GM12872 (cell line): ENCODE measurements around the gene LTBP3.

Experiments used
- TF ChIP-seq, protein P1 (sequence below): IDR thresholded peaks from 3 replicates; pipeline ENCODE4 v1.5.1; 2011; ENCODE audit warnings: low read depth, mild to moderate bottlenecking, low read length, moderate library complexity; ENCODE audit not compliant: insufficient read depth

LTBP3 gene

GRCh38 chr11:65563601-65564000 is 5.4 kb upstream of the LTBP3 start:
- TF ChIP-seq, protein P1, sequence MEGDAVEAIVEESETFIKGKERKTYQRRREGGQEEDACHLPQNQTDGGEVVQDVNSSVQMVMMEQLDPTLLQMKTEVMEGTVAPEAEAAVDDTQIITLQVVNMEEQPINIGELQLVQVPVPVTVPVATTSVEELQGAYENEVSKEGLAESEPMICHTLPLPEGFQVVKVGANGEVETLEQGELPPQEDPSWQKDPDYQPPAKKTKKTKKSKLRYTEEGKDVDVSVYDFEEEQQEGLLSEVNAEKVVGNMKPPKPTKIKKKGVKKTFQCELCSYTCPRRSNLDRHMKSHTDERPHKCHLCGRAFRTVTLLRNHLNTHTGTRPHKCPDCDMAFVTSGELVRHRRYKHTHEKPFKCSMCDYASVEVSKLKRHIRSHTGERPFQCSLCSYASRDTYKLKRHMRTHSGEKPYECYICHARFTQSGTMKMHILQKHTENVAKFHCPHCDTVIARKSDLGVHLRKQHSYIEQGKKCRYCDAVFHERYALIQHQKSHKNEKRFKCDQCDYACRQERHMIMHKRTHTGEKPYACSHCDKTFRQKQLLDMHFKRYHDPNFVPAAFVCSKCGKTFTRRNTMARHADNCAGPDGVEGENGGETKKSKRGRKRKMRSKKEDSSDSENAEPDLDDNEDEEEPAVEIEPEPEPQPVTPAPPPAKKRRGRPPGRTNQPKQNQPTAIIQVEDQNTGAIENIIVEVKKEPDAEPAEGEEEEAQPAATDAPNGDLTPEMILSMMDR = no peak

GRCh38 chr11:65562788-65563187 is 4.6 kb upstream of the LTBP3 start:
- TF ChIP-seq, protein P1 = no peak

GRCh38 chr11:65562020-65562419 is 3.9 kb upstream of the LTBP3 start:
- TF ChIP-seq, protein P1 = no peak

- TF ChIP-seq, protein P1 = no peak
Measured at GRCh38 chr11:65560555-65561418, 2.6 kb upstream of the LTBP3 start.

DNA sequence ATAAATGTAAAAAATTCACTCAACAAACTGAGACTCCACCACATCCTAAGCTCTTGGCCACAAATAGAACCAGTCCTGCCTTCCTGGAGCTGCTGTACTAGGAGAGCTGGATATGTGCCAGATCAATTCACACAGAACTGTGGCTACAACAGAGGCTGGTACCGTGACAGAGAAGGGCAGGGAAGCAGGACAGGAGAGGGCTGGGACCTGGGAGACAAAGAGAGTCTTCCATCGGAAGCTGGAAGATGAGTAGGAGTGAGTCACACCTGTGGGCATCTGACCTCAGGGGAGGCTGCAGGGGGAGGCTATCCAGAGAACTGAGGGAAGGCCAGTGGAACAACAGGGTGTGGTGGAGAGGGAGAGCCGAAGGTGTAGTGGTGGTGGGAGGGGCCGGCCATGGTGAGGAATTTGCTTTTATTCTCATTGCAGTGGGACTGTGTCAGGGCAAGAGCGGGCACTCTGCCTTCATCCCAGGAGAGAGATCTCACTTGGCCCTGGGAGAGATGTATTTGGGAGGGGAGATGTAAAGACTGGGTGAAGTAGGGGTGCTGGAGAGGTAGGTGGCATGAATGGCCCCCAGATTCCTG is 1.9 kb upstream of the LTBP3 start:
- TF ChIP-seq, protein P1 = no peak

- TF ChIP-seq, protein P1 = no peak
Measured at GRCh38 chr11:65559535-65559934, 1.4 kb upstream of the LTBP3 start.

- TF ChIP-seq, protein P1 = no peak
Measured at GRCh38 chr11:65558930-65559509, 861 bp upstream of the LTBP3 start.
